Measurements from ENCODE around the gene FITM1.

Gene FITM1

GRCh38 chr14:24119691-24120090 lies 10.8 kb upstream of the FITM1 start:
- no peak for DNase-seq (ENCODE audit: low spot score)

- no peak for DNase-seq (ENCODE audit: low spot score)
Observed at GRCh38 chr14:24121210-24121609, 9.2 kb upstream of the FITM1 start.

- no peak for DNase-seq (ENCODE audit: low spot score)
Observed at GRCh38 chr14:24122416-24122815, 8.0 kb upstream of the FITM1 start.

DNA sequence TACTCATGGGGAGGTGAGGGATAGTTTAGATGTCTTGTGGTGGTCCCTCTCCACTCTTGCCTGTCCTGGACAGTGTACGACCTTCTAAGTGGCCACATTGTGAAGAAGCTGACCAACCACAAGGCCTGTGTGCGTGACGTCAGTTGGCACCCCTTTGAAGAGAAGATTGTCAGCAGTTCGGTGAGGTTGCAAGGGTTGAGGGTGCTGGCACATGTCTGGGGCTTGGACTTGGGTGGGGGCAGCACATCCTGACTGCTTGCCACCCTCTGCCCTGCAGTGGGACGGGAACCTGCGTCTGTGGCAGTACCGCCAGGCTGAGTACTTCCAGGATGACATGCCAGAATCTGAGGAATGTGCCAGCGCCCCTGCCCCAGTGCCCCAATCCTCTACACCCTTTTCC lies 7.6 kb upstream of the FITM1 start:
- no peak for DNase-seq (ENCODE audit: low spot score)

DNA sequence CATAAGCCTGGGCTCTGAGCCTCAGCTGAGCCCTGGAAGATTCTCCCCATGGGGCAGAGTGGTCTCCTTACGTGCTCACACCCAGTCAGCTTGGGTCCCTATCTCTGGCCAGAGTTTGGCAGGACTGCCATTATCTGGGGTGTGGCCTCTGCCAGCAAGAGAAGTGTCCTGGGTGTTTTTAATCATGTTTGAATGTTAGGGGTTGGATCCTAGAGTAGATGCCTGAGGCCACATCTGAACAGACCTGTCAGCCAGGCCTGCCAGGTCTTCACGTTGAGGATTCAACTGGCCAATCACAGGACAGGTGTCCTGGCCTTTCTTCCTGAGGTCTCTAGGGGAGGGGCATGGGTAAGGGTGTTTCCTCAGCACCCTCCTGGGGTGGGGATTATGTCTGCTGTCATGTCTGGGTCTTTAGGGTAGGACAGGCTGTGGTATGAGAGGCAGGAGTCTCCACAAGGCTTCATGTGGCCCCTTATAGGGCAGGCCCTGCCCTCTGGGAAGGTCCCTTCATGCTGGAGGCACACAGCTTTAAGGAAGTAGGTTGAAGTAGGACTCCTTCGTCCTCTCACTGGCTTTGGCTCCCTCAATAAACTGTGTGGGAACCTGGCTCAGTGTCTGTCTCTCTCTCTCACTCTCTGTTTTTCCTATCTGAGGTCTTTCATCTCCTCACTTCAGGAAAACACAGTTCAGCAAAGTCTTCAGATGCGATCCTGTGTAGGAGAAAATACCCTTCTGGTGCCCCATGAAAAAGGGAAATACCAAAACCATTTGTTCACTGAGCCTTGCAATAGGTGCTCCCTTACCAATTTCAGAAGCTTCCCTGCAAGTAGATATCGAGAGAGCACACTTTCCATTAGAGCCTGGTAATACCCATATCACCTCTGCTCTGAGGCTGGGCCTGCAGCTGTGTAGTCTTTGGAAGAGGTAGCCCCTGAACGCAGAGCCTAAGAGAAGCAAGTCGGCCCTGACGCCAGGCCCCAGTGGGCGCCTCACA lies 6.7 kb upstream of the FITM1 start:
- no peak for DNase-seq (ENCODE audit: low spot score)

GRCh38 chr14:24126939-24127338 lies 3.5 kb upstream of the FITM1 start:
- DNase-seq (ENCODE audit: low spot score): no peak

GRCh38 chr14:24127673-24128072 lies 2.8 kb upstream of the FITM1 start:
- no peak for DNase-seq (ENCODE audit: low spot score)

GRCh38 chr14:24129410-24129998 lies 955 bp upstream of the FITM1 start:
- no peak for DNase-seq (ENCODE audit: low spot score)

GRCh38 chr14:24130717-24131548 lies 474 bp downstream of the FITM1 start:
- no peak for DNase-seq (ENCODE audit: low spot score)

DNA sequence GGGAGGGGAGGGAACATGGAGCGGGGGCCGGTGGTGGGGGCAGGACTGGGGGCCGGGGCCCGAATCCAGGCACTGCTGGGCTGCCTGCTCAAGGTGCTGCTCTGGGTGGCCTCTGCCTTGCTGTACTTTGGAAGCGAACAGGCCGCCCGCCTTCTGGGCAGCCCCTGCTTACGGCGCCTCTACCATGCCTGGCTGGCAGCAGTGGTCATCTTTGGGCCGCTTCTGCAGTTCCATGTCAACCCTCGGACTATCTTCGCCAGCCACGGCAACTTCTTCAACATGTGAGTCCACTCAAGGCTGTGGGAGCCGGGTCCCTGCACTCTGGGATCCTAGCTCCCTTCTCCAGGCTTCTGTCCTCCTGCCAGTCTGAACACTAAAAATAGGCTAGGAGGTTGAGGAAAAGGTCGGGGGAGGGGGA lies 1.1 kb downstream of the FITM1 start:
- no peak for DNase-seq (ENCODE audit: low spot score)

DNA sequence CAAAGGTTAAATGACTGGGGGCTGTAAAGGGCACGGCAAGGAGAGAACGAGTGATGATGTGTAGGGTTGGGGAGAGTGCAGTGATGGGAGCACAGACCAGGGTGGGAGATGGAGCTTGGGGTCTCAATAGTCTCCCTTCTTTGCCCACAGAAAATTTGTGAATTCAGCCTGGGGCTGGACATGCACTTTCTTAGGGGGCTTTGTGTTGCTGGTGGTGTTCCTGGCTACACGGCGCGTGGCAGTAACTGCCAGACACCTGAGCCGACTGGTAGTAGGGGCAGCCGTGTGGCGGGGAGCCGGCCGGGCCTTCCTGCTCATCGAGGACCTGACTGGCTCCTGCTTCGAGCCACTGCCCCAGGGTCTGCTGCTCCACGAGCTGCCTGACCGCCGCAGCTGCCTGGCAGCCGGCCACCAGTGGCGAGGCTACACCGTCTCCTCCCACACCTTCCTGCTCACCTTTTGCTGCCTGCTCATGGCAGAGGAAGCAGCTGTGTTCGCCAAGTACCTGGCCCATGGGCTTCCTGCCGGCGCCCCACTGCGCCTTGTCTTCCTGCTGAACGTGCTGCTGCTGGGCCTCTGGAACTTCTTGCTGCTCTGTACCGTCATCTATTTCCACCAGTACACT lies 1.7 kb downstream of the FITM1 start:
- DNase-seq (ENCODE audit: low spot score): peak; percentile 29

DNA sequence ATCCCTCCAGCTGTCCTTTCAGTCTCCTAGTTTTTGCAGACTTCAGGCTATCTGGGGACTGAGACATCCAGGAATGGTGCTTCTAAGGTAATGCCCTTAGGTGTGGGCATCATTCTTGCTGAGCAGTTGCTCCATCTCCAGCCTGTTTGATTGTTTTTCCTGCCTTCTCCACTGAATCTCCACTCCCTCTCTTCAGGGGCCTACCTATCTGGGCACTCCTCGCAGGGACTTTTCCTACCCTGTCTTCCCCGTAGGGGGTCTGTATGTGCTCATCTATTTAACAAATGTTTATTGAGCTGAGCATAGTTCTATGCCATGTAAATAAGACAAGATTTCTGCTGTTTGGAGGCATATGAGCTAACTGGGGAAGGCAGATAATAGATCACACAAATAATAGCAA lies 2.5 kb downstream of the FITM1 start:
- no peak for DNase-seq (ENCODE audit: low spot score)

DNA sequence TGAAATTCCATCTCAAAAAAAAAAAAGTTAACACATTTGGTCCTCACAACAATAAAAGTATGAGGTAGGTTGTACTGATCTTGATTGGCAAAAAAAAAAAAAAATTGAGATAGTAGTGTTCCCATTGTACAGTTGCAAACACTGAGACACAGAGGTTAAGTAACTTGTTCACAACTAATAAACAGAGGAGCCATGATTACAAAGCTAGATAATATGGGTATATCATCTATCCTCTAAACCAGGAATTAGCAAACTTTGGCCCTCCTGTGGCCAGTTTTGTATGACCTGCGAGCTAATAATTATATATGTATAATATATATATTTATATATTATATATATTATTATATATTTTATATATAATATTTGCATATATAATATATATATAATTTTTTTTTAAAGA lies 3.3 kb downstream of the FITM1 start:
- DNase-seq (ENCODE audit: low spot score): no peak

DNA sequence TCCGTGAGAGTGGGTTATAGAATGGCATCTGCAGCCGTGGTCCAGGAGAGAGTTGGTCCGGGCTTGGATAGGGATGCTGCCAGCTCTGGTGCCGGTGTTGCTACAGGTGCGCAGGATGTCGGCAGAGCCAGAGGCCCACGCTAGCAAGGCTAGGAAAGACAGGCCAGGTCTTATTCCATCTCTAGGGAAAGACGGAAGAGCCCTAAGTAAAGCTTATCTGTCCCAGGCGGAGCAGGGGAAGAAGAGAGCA lies 5.0 kb downstream of the FITM1 start:
- no peak for DNase-seq (ENCODE audit: low spot score)

DNA sequence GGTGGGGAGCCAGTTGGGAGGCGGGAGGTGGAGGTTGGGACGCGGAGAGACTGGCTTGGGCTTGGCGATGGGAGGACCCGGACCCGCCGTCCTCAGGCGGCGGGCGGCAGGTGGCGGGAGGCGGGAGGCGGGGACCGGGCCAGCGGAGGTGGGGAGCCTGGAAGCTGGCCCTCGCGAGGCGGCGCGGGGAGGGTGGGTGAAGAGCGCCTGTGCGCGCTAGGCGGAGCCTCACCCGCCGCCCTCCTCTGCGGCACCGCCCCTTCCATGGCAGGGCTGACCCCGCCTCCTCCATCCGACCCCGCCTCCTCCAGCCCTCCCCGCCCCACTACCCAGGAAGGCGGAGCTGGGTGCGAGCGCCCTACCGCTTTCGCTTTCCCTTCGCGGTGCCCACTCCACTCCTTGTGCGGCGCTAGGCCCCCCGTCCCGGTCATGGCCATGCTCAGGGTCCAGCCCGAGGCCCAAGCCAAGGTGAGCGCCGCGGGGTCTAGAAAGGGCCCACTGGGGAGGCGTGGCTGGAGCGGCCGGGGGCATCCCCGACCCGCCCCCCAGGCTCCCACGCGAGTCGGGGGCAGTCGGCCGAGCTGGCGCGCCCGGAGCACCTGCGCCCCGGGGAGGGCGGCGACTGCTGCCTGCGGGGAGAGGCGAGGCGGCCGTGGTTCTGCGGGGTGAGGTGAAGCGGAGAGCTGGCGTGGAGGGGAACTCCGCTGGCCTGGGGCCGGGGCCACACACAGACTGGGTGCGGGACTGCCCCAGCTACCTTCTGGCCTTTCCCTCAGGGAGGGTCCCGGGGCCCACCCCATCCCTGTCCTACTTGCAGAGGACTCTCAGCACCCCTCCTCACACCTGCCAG lies 5.6 kb downstream of the FITM1 start, which contains the start of gene PSME1:
PSME1 (plus strand) TSS at position 361 of the 850 bp plus-strand sequence; CDS start at position 430, 69 bp downstream.
- DNase-seq (ENCODE audit: low spot score): peak; percentile 95

DNA sequence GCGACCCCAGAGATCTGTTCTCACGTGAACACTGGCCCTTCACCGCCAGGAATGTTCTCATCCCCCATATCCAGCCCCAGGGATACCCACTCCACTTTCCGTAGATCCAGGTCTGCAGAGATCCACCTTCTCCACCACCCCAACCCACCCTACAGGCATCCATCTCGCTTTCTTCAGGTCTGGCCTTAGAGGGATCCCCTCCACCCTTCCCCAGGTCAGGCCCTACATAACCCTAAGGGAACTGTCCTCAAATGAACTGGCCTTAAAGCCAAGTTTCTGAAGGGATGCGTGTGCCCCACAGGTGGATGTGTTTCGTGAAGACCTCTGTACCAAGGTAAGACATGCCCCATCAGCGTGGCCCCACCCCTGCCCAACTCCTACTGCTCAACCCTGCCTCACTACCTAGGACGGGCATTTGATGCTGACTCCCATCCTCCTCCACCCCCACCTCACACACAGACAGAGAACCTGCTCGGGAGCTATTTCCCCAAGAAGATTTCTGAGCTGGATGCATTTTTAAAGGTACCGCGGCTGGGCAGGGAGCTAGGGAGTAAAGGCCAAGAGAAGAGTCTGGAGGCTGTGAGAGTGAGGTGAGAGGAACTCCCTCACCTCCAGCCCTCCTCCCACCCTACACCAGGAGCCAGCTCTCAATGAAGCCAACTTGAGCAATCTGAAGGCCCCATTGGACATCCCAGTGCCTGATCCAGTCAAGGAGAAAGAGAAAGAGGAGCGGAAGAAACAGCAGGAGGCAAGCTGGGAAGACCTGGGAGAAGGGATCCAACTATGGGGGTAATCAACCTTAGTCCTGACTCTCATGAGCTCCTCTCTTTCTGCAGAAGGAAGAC lies 6.4 kb downstream of the FITM1 start:
- no peak for DNase-seq (ENCODE audit: low spot score)

GRCh38 chr14:24137529-24138395 lies 7.3 kb downstream of the FITM1 start:
- no peak for DNase-seq (ENCODE audit: low spot score)

DNA sequence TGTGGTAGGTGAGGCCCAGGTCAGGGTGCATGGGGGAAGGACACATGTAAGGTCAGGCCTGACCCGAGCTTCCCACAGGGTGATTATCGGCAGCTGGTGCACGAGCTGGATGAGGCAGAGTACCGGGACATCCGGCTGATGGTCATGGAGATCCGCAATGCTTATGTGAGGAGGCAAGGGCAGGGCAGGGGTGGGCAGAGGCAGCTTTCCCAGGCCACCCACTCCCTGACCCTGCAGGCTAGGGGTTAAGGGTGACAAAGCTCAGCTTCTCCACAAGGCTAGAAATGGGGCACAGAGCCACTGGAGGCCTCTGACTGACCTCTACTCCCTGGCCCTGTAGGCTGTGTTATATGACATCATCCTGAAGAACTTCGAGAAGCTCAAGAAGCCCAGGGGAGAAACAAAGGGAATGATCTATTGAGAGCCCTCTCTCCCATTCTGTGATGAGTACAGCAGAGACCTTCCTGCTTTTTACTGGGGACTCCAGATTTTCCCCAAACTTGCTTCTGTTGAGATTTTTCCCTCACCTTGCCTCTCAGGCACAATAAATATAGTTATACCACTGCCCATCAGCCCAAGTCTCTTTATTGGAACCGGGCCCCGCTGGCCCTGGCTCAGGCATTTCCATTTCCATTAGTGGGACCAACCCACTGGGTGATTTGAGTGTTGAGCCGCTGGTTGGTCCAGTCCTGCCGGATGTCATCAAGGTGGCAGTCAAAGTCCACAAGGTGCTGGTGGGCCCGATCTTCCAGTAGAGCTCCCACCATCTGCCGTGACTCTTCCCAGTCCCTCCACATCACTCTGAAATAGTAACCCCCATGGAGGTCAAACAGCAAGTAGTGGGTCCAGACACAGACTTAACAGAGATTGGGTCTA lies 8.2 kb downstream of the FITM1 start:
- DNase-seq (ENCODE audit: low spot score): no peak
